ENCODE measurements around the gene IFI30.
A peak's percentile ranks its signal among the peaks of the same experiment; 100 is the strongest.

IFI30 gene

DNA sequence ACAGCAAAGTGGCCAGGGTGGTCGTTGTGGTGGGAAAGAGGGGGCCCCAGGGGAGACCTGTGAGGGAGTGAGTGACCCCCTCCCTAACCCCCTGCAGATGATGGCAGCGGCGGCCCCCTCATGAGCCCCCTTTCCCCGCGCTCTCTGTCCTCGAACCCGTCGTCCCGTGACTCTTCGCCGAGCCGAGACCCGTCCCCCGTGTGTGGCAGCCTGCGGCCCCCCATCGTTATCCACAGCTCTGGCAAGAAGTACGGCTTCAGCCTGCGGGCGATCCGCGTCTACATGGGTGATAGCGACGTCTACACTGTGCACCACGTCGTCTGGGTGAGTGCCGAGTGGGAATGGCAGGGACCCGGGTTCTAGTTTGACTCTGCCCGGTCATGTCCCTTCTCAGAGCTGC is 28.7 kb upstream of the IFI30 start:
- Mint-ChIP-seq H3K4me3 (no peak overlapping the region), H3K27ac (no peak overlapping the region), H3K9me3 (no peaks in the 10 kb centered on the region), H3K4me1 (ENCODE audit: low read depth) (no peaks in the 10 kb centered on the region), H3K27me3 (no peaks in the 10 kb centered on the region), H3K36me3 (ENCODE audit: low read depth) (peaks cover 29% of the 10 kb centered on the region)

DNA sequence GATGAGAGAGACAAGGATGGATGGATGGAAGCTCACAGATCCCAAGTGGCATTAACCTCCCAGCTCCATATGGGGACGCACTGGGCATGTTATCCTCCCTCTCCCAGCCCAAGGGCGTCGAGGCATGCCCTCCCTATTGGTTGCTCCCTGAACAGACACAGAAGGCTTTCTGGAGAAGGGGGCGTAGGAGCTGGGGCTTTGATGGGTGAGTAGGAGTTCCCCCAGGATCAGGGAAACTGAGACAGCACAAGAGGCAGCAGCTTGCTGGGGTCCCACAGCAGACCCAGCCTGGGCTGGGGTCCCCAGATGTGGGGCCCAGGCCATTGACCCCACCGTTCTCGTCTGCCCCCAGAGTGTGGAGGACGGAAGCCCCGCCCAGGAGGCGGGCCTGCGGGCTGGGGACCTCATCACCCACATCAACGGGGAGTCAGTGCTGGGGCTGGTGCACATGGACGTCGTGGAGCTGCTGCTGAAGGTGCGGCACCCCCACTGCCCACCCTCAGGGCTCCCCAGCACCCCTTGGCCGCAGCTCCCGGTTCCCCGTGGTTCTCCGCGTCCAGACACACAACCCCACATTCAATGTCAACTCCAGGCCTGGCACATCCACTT is 28.1 kb upstream of the IFI30 start:
- no peaks in the 10 kb centered on the region for H3K4me1 Mint-ChIP-seq (ENCODE audit: low read depth)
- no peaks in the 10 kb centered on the region for H3K9me3 Mint-ChIP-seq
- H3K36me3 Mint-ChIP-seq (ENCODE audit: low read depth): peaks cover 25% of the 10 kb centered on the region
- no peak overlapping the region for H3K4me3 Mint-ChIP-seq
- H3K27ac Mint-ChIP-seq: no peak overlapping the region
- H3K27me3 Mint-ChIP-seq: no peaks in the 10 kb centered on the region

DNA sequence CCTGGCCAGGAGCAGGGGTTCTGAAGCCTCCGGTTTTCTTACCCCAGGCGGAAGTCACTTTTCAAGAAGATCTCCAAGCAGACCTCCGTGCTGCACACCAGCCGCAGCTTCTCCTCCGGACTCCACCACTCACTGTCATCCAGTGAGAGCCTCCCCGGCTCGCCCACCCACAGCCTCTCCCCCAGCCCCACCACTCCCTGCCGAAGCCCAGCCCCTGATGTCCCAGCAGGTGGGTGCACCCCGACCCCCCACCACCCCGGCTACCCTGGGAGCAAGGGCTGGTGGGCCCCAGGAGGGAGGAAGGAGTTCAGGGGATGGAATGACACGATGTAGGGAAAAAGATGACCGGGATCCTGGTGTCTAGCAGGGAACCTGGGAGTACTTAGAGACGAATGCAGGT is 26.2 kb upstream of the IFI30 start:
- no peak overlapping the region for H3K27ac Mint-ChIP-seq
- no peaks in the 10 kb centered on the region for H3K9me3 Mint-ChIP-seq
- H3K27me3 Mint-ChIP-seq: no peaks in the 10 kb centered on the region
- H3K36me3 Mint-ChIP-seq (ENCODE audit: low read depth): peaks cover 19% of the 10 kb centered on the region
- peaks cover 16% of the 10 kb centered on the region for H3K4me1 Mint-ChIP-seq (ENCODE audit: low read depth)
- H3K4me3 Mint-ChIP-seq: no peak overlapping the region

DNA sequence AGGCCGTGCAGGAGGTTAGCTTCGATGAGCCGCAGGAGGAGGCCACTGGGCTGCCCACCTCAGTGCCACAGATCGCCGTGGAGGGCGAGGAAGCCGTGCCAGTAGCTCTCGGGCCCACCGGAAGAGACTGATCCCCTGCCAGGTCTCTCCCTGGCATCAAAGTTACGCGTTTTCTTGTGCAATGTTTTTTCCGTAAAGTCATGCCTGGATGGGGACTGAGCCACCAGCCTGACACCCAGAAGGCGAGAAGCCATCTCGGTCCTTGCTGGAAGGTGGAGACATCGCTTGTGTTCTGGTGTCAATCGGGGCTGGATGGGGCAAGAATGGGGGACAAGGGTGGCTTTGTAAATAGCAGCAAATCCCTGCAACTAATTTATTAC is 24.0 kb upstream of the IFI30 start:
- no peaks in the 10 kb centered on the region for H3K27me3 Mint-ChIP-seq
- no peaks in the 10 kb centered on the region for H3K9me3 Mint-ChIP-seq
- no peak overlapping the region for H3K4me3 Mint-ChIP-seq
- peaks cover 14% of the 10 kb centered on the region for H3K36me3 Mint-ChIP-seq (ENCODE audit: low read depth)
- H3K4me1 Mint-ChIP-seq (ENCODE audit: low read depth): peaks cover 25% of the 10 kb centered on the region
- H3K27ac Mint-ChIP-seq: no peak overlapping the region

DNA sequence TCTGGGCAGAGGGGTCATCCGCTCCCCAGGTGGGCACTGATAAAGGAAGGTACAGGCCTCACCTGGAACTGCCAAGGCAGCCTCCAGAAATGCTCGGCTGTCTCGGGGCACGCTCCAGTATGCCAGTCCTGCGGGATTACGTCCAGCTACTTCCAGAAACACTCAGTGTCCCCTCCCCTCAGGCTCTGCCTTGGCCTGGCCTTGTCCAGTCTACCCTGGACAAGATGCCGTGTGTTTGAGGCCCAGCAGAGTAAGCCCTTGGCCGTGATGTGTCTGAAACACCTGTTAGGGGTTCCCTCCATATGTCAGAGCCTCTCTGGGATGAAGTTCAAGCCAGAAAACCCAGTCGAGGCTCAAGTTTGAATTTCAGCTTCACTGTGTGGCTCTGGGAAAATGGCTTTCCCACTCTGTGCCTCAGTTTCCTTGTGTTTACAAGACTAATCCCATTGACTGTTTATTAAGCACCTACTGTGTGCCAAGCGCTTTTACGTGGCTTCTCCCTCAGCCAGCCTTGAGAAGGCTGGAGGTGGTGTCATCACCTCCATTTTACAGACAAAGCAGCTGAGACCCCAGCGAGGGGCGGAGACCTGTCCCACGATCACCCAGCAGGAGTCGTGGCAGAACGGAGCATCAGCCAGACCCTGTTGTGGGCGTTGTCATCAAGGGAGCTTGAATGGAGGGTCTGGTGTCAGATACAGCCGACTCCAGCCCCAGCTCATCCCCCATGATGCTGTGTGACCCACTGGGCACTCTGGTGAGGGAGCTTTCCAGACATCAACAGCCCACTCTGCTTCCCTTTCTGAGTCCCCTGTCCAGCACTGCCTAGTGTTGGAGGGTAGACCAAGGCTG is 22.6 kb upstream of the IFI30 start:
- Mint-ChIP-seq H3K36me3 (ENCODE audit: low read depth) (peaks cover 7% of the 10 kb centered on the region), H3K4me1 (ENCODE audit: low read depth) (peaks cover 26% of the 10 kb centered on the region), H3K27ac (peak overlapping the region; percentile 97), H3K4me3 (peak overlapping the region; percentile 83), H3K9me3 (no peaks in the 10 kb centered on the region), H3K27me3 (no peaks in the 10 kb centered on the region)

DNA sequence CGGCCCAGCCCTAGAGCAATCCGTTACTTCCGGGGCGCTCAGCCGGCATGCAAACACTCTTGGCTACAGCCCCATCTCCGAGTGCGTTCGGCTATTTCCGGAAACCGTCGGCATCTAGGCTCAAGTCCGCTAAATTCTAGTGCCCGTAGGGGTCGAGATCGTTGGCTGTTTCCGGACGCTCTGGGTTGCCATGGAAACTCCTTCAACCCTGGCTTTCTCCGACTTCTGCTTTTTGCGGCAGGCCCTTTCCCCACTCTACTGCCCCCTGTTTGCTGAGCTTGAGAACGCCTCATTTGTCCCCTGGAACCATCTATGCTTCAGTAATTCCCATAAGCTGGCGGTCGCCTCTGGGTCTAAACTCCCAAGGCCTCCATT is 21.2 kb upstream of the IFI30 start:
- H3K36me3 Mint-ChIP-seq (ENCODE audit: low read depth): no peaks in the 10 kb centered on the region
- H3K4me1 Mint-ChIP-seq (ENCODE audit: low read depth): peaks cover 26% of the 10 kb centered on the region
- peak overlapping the region; percentile 97 for H3K27ac Mint-ChIP-seq
- H3K4me3 Mint-ChIP-seq: peak overlapping the region; percentile 83
- no peaks in the 10 kb centered on the region for H3K27me3 Mint-ChIP-seq
- no peaks in the 10 kb centered on the region for H3K9me3 Mint-ChIP-seq

DNA sequence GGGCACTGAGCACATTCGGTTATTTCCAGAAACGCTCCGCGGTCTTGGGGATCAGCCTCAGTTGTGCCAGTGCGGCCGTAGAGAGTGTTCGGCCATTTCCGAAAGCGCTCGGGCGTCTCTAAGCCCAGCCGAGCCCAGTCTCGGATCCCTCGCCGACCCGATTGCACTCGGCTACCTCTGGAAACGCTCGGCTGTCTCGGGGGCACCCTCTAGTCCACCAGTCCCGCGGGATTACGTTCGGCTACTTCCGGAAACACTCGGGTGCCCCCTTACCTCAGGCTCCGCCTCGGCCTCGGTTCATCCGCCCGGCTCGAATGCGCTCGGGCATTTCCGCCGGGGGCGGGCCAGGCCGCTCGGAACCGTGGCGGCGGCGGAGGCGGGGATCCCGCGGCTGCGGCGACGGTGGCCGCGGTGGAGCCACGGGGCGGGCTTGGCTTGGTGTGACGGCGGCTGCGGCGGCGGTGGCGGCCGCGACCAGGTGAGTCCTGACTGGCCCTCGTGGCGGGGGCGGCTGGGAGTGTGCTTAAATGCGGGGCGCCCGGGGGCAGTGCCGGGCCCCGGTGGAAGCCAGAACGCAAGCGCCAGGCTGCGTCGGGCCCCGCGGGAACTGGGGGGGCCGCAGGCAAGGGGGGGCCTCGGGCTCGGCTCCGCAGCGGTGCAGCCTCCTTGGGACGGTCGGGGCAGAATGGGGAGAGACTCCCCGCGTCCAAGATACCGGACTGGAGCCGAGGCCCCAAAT is 20.6 kb upstream of the IFI30 start, which contains the start of gene PIK3R2:
Gene PIK3R2 (plus strand): TSS at position 347 of the 739 bp plus-strand sequence. CDS start 2,717 bp downstream, outside the sequence.
- Mint-ChIP-seq H3K4me1 (ENCODE audit: low read depth) (peaks cover 26% of the 10 kb centered on the region), H3K27ac (peak within 1 kb of the TSS; percentile 97), H3K27me3 (no peaks in the 10 kb centered on the region), H3K36me3 (ENCODE audit: low read depth) (no peaks in the 10 kb centered on the region), H3K4me3 (peak within 1 kb of the TSS; percentile 89), H3K9me3 (no peaks in the 10 kb centered on the region)

DNA sequence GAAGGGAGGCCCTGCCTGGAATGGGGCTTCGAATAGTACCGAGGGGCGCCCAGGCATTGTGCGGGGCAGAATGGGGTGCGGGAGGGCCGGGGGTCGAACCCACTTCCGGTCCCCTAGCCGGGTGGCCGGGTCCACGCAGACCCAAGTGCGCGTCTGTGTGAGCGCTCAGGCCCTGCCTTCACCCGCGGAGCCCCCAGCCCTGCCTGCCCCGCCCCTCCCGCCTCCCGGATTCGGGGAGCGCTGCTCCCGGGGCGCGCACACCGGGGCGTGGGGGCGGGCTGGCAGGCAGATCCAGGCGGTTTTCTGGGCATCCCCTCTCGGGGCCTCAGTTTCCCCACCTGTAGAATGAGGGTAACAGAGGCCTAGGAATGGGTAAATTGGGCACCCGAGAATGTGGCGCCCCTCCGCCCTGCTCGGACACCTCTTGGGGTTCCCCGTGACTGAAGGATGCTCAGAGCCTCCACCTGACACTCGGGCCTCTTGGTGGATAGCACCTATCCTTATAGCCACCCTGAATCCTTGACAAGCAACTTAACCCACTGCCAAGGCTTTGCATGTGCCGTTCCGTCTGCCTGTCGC is 20.0 kb upstream of the IFI30 start:
- peak overlapping the region; percentile 89 for H3K4me3 Mint-ChIP-seq
- H3K27ac Mint-ChIP-seq: peak overlapping the region; percentile 81
- H3K27me3 Mint-ChIP-seq: no peaks in the 10 kb centered on the region
- peaks cover 26% of the 10 kb centered on the region for H3K4me1 Mint-ChIP-seq (ENCODE audit: low read depth)
- H3K9me3 Mint-ChIP-seq: no peaks in the 10 kb centered on the region
- no peaks in the 10 kb centered on the region for H3K36me3 Mint-ChIP-seq (ENCODE audit: low read depth)

DNA sequence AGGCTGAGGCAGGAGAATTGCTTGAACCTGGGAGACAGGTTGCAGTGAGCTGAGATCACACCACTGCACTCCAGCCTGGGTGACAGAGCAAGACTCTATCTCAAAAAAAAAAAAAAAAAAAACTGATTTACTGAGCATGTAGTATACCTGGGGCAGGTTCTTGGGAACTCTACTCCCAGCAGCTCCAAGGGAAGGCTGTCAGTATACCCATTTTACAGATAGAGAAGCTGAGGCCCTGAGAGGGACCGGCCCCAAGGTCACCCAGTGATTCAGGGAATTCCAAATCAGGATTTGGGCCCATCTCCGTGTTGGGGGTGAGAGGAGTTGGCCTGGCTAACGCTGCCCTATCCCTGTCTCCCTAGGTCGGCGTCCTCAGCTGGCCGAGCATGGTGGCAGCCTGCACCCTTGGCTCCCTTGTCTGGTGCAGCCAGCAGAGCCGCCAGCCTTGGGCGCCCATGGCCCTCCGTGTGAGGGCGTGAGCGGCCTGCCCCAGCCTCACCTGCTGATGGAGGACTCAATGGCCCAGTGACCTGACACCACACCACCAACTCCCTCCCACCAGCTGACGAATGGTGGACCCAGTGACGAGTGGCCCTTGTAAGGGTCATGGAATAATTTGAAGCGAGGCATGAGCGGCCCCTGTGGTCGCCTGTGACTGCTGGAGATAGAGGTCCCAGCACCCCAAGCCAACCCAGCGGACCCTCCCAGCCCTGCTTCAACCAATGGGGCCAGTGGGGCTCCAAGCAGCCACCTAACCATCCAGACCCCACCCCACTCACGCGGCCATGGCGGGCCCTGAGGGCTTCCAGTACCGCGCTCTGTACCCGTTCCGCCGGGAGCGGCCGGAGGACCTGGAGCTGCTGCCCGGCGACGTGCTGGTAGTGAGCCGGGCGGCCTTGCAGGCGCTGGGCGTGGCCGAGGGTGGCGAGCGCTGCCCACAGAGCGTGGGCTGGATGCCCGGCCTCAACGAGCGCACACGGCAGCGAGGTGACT is 18.2 kb upstream of the IFI30 start:
- Mint-ChIP-seq H3K27ac (no peak overlapping the region), H3K27me3 (no peaks in the 10 kb centered on the region), H3K9me3 (no peaks in the 10 kb centered on the region), H3K36me3 (ENCODE audit: low read depth) (peaks cover 3% of the 10 kb centered on the region), H3K4me3 (no peak overlapping the region), H3K4me1 (ENCODE audit: low read depth) (peaks cover 28% of the 10 kb centered on the region)

DNA sequence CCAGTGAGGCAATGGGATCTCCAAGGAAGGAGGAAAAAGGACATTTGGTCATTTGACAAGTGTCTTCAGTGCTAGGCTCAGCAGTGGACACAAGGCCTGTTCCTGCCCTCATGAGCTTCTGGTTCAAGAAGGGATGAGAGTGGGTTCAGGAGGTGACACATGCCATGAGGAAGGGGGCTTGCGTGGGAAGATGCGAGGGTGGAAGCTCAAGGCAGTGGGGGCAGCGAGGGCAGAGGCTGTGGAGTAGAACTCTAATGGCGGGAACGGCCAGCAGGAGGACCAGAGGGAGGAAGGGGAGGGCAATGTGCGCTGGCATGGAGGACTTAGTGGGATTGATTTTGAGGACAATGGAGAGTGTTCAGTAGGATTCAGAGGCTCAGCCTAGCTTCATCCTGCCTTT is 17.3 kb upstream of the IFI30 start:
- Mint-ChIP-seq H3K9me3 (no peaks in the 10 kb centered on the region), H3K27me3 (no peaks in the 10 kb centered on the region), H3K4me3 (no peak overlapping the region), H3K27ac (no peak overlapping the region), H3K36me3 (ENCODE audit: low read depth) (peaks cover 4% of the 10 kb centered on the region), H3K4me1 (ENCODE audit: low read depth) (peaks cover 28% of the 10 kb centered on the region)

DNA sequence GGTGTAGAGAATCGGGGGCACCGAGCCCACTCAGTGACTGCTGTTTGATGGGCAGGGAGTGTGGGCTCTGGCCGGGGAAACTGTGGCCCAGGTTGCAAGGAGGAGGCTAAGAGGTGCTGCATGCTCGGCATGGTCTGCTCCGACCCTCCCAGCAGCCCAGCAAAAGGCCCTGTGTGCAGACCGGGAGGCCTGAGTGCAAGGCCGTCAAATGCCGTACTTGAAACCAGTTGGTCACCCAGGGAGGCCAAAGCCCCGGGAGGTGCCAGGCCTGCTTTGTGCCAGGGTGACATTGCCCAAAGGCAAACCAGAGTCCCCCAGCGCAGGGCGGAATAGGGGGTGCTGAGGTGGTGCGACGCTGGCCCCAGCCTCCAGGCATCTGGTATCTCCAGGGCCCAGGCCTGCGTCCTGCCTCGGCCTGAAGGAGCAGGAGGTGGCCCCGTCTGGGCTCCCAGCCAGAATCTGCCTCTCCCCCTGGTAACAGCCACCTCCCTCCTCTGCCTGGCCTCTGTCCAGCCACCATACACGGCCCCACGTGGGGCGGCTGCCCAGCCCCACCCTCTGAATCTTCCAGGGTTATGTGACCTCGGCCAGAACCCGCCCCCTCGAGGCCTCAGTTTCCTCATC is 16.7 kb upstream of the IFI30 start:
- Mint-ChIP-seq H3K27ac (no peak overlapping the region), H3K4me1 (ENCODE audit: low read depth) (peaks cover 27% of the 10 kb centered on the region), H3K9me3 (no peaks in the 10 kb centered on the region), H3K27me3 (no peaks in the 10 kb centered on the region), H3K4me3 (no peak overlapping the region), H3K36me3 (ENCODE audit: low read depth) (peaks cover 4% of the 10 kb centered on the region)

DNA sequence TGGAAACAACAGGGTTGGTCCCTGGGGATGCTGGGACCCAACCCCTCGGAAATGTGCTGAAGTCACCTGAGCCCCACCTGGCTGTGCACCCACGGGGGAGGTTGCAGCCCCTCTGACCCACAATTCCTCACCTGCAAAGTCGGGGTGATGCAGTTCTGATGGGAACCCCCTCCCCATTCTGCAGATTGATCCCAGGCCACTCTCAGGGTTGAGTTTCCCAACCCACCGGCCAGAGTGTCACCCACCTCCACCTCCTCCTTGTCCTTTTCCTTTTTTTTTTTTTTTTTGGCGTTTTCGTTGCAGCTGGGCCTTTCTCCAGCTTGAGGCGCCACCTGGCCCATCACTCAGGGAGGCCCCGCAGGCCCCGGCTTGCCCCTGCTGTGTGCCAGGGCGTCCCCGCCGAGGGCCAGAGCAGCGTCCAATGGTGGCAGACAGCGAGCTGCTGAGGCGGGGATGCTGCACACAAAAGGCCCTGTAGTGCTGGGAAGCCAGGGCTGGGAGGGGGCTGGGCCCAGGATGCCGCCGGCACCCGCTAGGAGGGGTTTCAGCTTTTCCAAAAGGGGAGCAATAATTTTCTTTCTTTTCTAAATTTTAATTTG is 16.0 kb upstream of the IFI30 start:
- Mint-ChIP-seq H3K4me1 (ENCODE audit: low read depth) (peaks cover 22% of the 10 kb centered on the region), H3K36me3 (ENCODE audit: low read depth) (peaks cover 4% of the 10 kb centered on the region), H3K4me3 (no peak overlapping the region), H3K27ac (no peak overlapping the region), H3K9me3 (no peaks in the 10 kb centered on the region), H3K27me3 (no peaks in the 10 kb centered on the region)

DNA sequence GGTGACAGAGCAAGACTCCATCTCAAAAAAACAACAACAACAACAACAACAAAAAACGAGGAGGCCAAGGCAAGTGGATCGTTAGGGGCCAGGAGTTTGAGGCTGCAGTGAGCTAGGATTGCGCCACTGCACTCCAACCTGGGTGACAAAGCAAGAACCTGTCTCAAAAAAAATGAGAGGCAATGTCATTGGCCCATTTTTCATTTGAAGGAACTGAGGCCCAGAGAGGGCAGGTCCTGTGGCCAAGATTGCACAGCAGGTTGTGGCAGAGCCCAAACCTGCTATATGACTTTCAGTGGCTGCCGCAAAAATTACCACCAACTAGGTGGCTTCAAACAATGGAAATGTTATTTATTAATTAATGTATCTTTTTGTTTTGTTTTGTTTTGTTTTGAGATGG is 15.1 kb upstream of the IFI30 start:
- H3K4me1 Mint-ChIP-seq (ENCODE audit: low read depth): peaks cover 22% of the 10 kb centered on the region

More for the DNA sequence above, 15.1 kb upstream of the IFI30 start:
- no peak overlapping the region for H3K4me3 Mint-ChIP-seq
- peaks cover 10% of the 10 kb centered on the region for H3K36me3 Mint-ChIP-seq (ENCODE audit: low read depth)
- H3K27ac Mint-ChIP-seq: no peak overlapping the region
- H3K9me3 Mint-ChIP-seq: no peaks in the 10 kb centered on the region
- H3K27me3 Mint-ChIP-seq: no peaks in the 10 kb centered on the region

Measured in stimulated activated naive CD8-positive, alpha-beta T cell treated with anti-CD3 and anti-CD28 coated beads, Interleukin-15, Interleukin-2, amounts not matched to agents 100 ng/mL and 50 ng/mL, for 24 hours (primary cell).